Measurements from ENCODE around the gene KDM4B. TPM values are rescaled to one million over a fixed set of nuclear protein-coding genes. Genes with fewer than 3 reads are reported as not detected.
A peak's percentile ranks its signal among the peaks of the same experiment; 100 is the strongest.

Gene KDM4B
- total and polyA plus RNA-seq, 4 donors, result 16.6 to 43.6 (median 28.0) TPM

DNA sequence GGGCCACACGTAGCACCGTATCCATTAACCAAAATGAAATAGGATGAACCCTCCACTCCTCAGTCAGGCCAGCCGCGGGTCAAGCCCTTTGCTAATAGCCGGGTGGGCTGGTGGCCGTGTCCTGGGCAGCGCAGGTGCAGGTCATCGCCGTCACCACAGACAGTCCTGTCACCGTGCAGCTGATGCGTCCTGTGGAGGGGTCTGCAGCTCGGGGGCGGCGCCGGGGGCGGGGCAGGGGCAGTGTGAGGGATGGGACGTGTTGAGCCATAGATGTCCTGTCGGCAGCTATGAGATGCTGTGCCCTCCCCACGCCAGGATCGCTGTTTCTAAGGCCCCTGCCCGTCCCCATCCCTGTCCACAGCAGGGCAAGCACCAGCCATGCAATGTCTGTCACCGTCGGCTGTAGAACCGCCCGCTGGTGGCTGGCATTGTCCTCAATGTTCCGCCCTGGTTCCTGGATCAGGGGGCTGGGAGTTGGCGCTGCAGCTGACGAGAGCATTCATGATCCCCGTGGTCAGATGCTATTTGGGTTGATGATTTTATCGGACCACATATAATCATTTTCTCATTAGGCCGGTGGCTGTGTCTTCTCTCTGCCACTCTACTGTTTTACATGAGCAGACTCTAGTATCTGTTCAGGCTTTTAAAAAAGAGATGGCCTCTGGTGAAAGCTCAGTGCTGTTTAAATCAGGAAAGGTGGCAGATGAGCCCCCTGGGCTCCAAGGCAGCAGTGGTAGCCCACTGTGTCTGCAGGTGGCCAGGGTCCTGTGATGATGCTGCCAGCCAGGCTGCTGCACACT lies 126.1 kb downstream of the KDM4B start:
- Histone ChIP-seq H3K4me3 (ENCODE audit: low read depth, low read length) (no peak overlapping the region), H3K27me3 (ENCODE audit: control insufficient read depth, insufficient read depth, low read length) (no peaks in the 10 kb centered on the region), H3K36me3 (ENCODE audit: control insufficient read depth, insufficient read depth, low read length) (peaks cover 68% of the 10 kb centered on the region), H3K4me1 (ENCODE audit: control insufficient read depth, insufficient read depth, low read length) (peaks cover 64% of the 10 kb centered on the region), H3K27ac (ENCODE audit: low read depth, low read length) (no peak overlapping the region), H3K9me3 (ENCODE audit: control insufficient read depth, insufficient read depth, low read length) (peaks cover 6% of the 10 kb centered on the region)
- 71% methylated on average over 25 of the region's 31 CpGs for WGBS (ENCODE audit: insufficient coverage)
- DNase-seq (ENCODE audit: low read depth in 4 of 6, low spot score in 6 of 6), result peak in 1 of 6 donors; percentile 75

DNA sequence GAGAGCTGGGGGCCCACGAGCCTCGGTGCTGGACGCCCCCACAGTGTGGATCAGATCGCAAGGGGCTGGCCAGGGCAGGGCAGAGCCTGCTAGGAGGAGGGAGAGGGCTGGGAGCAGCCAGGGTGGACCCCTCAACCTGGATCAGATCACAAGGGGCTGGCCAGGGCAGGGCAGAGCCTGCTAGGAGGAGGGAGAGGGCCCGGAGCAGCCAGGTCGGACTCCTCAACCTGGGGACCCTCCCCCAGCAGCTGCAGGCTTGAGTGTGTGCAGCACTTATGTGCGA lies 126.6 kb downstream of the KDM4B start:
- Histone ChIP-seq H3K9me3 (ENCODE audit: control insufficient read depth, insufficient read depth, low read length) (peaks cover 6% of the 10 kb centered on the region), H3K36me3 (ENCODE audit: control insufficient read depth, insufficient read depth, low read length) (peaks cover 67% of the 10 kb centered on the region), H3K4me1 (ENCODE audit: control insufficient read depth, insufficient read depth, low read length) (peaks cover 61% of the 10 kb centered on the region), H3K27ac (ENCODE audit: low read depth, low read length) (no peak overlapping the region), H3K4me3 (ENCODE audit: low read depth, low read length) (no peak overlapping the region), H3K27me3 (ENCODE audit: control insufficient read depth, insufficient read depth, low read length) (no peaks in the 10 kb centered on the region)
- no peak for DNase-seq (ENCODE audit: low read depth in 4 of 6, low spot score in 6 of 6)
- WGBS (ENCODE audit: insufficient coverage), result 65% methylated on average over 7 of the region's 7 CpGs

DNA sequence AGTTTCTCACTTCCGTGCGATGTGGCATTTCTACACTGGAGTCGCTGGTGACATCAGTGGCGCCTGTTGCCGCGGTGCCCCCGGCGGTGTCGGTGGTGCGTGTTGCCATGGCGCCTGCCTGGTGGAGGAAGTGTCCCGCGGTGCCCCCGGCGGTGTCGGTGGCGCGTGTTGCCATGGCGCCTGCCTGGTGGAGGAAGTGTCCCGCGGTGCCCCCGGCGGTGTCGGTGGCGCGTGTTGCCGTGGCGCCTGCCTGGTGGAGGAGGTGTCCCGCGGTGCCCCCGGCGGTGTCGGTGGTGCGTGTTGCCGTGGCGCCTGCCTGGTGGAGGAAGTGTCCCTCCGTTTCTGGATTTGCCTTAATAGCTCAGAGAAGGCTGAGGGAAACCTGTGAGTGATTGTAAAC lies 127.6 kb downstream of the KDM4B start:
- Histone ChIP-seq H3K27me3 (ENCODE audit: control insufficient read depth, insufficient read depth, low read length) (no peaks in the 10 kb centered on the region), H3K27ac (ENCODE audit: low read depth, low read length) (no peak overlapping the region), H3K4me3 (ENCODE audit: low read depth, low read length) (no peak overlapping the region), H3K4me1 (ENCODE audit: control insufficient read depth, insufficient read depth, low read length) (peaks cover 50% of the 10 kb centered on the region), H3K9me3 (ENCODE audit: control insufficient read depth, insufficient read depth, low read length) (peaks cover 6% of the 10 kb centered on the region), H3K36me3 (ENCODE audit: control insufficient read depth, insufficient read depth, low read length) (peaks cover 61% of the 10 kb centered on the region)
- 93% methylated on average over 36 of the region's 37 CpGs for WGBS (ENCODE audit: insufficient coverage)
- DNase-seq (ENCODE audit: low read depth in 4 of 6, low spot score in 6 of 6), result no peak

DNA sequence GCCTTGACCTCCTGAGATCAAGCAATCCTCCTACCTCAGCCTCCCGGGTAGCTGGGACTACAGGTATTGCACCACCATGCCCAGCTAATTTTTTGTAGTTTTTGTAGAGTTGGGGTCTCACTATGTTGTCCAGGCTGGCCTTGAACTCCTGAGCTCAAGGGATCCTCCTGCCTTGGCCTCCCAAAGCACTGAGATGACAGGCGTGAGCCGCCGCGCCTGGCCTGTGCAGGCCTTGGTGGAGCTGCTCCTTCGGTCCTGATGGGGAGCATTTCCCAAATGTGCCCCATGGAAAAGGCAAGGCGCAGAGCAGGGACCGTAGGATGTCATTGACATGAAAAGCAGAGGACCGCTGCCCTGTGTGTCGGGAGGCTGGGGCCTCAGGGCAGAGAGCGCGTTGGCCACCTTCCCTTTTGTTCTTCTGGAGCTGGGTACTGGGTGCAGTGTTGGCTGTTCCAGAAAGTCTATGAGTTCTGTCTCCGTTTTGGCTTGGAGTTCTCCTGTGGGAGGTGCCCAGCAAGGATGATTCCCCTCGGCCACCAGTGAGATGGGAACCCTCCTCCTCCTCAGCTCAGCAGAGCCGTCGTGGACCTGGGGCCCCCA lies 128.5 kb downstream of the KDM4B start:
- no peak overlapping the region for H3K4me3 ChIP-seq (ENCODE audit: low read depth, low read length)
- no peaks in the 10 kb centered on the region for H3K27me3 ChIP-seq (ENCODE audit: control insufficient read depth, insufficient read depth, low read length)
- H3K36me3 ChIP-seq (ENCODE audit: control insufficient read depth, insufficient read depth, low read length), result peaks cover 64% of the 10 kb centered on the region
- no peak overlapping the region for H3K27ac ChIP-seq (ENCODE audit: low read depth, low read length)
- peaks cover 6% of the 10 kb centered on the region for H3K9me3 ChIP-seq (ENCODE audit: control insufficient read depth, insufficient read depth, low read length)
- peaks cover 50% of the 10 kb centered on the region for H3K4me1 ChIP-seq (ENCODE audit: control insufficient read depth, insufficient read depth, low read length)
- 88% methylated on average over 14 of the region's 16 CpGs for WGBS (ENCODE audit: insufficient coverage)
- no peak for DNase-seq (ENCODE audit: low read depth in 4 of 6, low spot score in 6 of 6)

DNA sequence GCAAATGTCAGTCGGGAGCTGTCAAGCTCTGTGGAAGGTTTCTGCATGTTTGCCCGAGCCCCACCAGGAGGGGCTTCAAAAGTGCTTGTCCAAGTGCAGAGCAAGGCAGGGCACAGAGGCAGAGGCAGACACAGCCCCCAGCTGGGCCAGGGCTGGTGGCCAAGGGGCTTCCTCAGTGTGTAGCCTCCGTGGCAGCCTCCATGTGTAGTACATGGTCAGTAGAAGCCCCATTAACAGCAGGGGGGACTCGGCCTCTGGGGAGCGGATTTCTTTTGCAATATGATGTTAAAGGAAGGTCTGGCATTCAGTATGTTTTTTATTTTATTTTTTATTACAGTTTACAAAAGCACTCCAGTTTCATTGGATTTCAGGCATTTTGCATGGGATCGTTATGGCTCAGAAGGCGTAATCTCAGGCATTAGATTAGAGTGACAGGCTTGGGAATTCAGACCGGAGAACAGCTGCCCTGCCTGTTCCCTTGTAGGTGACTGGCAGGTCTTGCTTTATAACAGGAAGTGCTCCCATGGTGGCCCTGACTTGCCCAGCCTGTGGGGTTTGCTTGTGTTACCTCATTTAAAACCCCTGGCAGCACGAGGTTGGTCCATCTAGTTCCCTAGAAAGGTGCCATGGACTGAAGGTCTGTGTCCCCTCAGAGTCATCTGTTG lies 129.2 kb downstream of the KDM4B start:
- H3K27ac ChIP-seq (ENCODE audit: low read depth, low read length), result no peak overlapping the region
- DNase-seq (ENCODE audit: low read depth in 4 of 6, low spot score in 6 of 6), result peak in 1 of 6 donors; percentile 21
- H3K36me3 ChIP-seq (ENCODE audit: control insufficient read depth, insufficient read depth, low read length), result peaks cover 60% of the 10 kb centered on the region
- H3K4me1 ChIP-seq (ENCODE audit: control insufficient read depth, insufficient read depth, low read length), result peaks cover 50% of the 10 kb centered on the region
- H3K27me3 ChIP-seq (ENCODE audit: control insufficient read depth, insufficient read depth, low read length), result no peaks in the 10 kb centered on the region
- 77% methylated on average over 7 of the region's 9 CpGs for WGBS (ENCODE audit: insufficient coverage)
- no peak overlapping the region for H3K4me3 ChIP-seq (ENCODE audit: low read depth, low read length)
- peaks cover 6% of the 10 kb centered on the region for H3K9me3 ChIP-seq (ENCODE audit: control insufficient read depth, insufficient read depth, low read length)

DNA sequence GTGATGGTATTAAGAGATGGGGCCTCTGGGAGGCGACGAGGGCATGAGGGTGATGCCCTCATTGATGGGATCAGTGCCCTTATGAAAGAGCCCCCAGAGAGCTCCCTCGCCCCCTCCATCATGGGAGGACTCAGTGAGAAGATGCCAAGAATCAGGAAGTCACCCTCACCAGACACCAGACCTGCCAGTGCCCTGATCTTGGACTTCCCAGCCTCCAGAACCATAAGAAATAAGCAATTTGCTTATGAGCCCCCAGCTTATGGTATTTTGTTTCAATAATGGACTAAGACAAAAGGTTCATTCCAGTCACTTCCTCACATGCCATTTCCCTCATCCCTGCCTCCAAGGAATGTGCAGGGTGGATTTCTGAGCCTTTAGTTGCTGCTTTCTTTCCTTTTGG lies 129.7 kb downstream of the KDM4B start:
- H3K27me3 ChIP-seq (ENCODE audit: control insufficient read depth, insufficient read depth, low read length), result no peaks in the 10 kb centered on the region
- WGBS (ENCODE audit: insufficient coverage), result 100% methylated on average over 1 of the region's 3 CpGs
- no peak overlapping the region for H3K27ac ChIP-seq (ENCODE audit: low read depth, low read length)
- H3K4me1 ChIP-seq (ENCODE audit: control insufficient read depth, insufficient read depth, low read length), result peaks cover 50% of the 10 kb centered on the region
- no peak overlapping the region for H3K4me3 ChIP-seq (ENCODE audit: low read depth, low read length)
- H3K9me3 ChIP-seq (ENCODE audit: control insufficient read depth, insufficient read depth, low read length), result peaks cover 6% of the 10 kb centered on the region
- H3K36me3 ChIP-seq (ENCODE audit: control insufficient read depth, insufficient read depth, low read length), result peaks cover 55% of the 10 kb centered on the region
- no peak for DNase-seq (ENCODE audit: low read depth in 4 of 6, low spot score in 6 of 6)

DNA sequence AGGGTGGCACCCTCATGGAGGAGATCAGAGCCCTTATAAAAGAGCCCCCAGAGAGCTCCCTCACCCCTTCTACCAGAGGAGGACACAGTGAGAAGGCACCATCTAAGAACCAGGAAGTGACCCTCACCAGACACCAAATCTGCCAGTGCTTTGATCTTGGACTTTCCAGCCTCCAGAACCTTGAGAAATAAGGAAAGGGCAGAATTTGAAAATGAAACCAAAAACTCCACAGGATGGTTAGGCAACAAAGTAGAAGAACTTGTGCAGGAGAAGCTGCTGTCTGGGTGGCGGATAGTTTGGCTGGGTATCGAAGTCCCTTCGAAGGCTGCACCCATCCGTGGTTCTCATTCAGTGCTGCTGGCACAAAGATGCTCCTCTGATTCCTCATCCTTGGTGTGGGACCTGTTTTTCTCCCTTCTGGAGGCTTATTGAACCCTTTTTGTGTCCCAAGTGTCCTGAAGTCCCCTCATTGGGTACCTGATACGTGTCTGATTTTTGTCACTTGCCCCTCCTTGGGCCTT lies 130.8 kb downstream of the KDM4B start:
- Histone ChIP-seq H3K27me3 (ENCODE audit: control insufficient read depth, insufficient read depth, low read length) (no peaks in the 10 kb centered on the region), H3K4me3 (ENCODE audit: low read depth, low read length) (no peak overlapping the region), H3K4me1 (ENCODE audit: control insufficient read depth, insufficient read depth, low read length) (peaks cover 50% of the 10 kb centered on the region), H3K9me3 (ENCODE audit: control insufficient read depth, insufficient read depth, low read length) (peaks cover 6% of the 10 kb centered on the region), H3K27ac (ENCODE audit: low read depth, low read length) (no peak overlapping the region), H3K36me3 (ENCODE audit: control insufficient read depth, insufficient read depth, low read length) (peaks cover 46% of the 10 kb centered on the region)
- no peak for DNase-seq (ENCODE audit: low read depth in 4 of 6, low spot score in 6 of 6)
- 100% methylated on average over 5 of the region's 5 CpGs for WGBS (ENCODE audit: insufficient coverage)

DNA sequence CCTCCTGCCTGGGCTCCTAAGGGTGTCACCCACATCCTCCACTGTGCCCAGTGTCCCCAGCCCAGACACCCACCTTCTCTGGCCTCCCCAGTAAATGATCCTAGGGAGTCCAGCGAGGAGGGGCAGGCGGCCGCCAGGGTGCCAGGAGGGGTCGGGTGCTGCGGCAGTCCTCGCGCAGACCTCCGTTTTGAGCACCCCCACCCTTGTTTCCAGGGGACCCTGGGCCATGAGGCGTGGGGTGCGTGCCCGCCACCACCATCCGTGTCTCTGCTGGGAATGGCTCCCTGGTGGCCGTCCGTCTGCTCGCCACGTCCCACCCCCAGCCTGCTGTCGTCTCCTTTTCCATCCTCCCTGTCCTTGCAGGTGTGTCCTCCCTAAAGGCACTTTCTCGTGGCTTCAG lies 133.0 kb downstream of the KDM4B start:
- H3K27ac ChIP-seq (ENCODE audit: low read depth, low read length), result no peak overlapping the region
- peaks cover 6% of the 10 kb centered on the region for H3K9me3 ChIP-seq (ENCODE audit: control insufficient read depth, insufficient read depth, low read length)
- H3K36me3 ChIP-seq (ENCODE audit: control insufficient read depth, insufficient read depth, low read length), result peaks cover 45% of the 10 kb centered on the region
- WGBS (ENCODE audit: insufficient coverage), result 92% methylated on average over 18 of the region's 18 CpGs
- peaks cover 58% of the 10 kb centered on the region for H3K4me1 ChIP-seq (ENCODE audit: control insufficient read depth, insufficient read depth, low read length)
- H3K27me3 ChIP-seq (ENCODE audit: control insufficient read depth, insufficient read depth, low read length), result no peaks in the 10 kb centered on the region
- H3K4me3 ChIP-seq (ENCODE audit: low read depth, low read length), result no peak overlapping the region
- no peak for DNase-seq (ENCODE audit: low read depth in 4 of 6, low spot score in 6 of 6)

DNA sequence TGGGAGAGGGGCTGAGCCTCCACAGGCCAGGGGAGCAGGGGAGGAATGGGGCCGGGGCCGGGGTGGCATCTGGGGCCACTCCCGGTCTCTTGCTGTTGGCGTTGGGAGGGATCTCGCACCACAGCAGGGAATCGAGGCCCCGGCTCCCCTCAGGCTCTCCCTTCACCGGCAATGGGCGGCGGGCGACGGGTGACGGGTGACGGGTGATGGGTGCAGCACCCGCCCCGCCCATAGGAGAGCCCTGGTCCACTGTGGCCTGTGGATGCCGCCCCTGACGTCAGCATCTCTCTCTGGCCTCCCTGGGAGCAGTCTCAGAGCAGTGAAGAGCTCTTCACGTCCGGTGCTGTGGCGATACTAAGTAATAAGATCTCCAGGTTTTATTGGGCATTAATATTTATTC lies 133.6 kb downstream of the KDM4B start:
- H3K36me3 ChIP-seq (ENCODE audit: control insufficient read depth, insufficient read depth, low read length), result peaks cover 44% of the 10 kb centered on the region
- WGBS (ENCODE audit: insufficient coverage), result 95% methylated on average over 15 of the region's 21 CpGs
- H3K27me3 ChIP-seq (ENCODE audit: control insufficient read depth, insufficient read depth, low read length), result no peaks in the 10 kb centered on the region
- H3K27ac ChIP-seq (ENCODE audit: low read depth, low read length), result no peak overlapping the region
- DNase-seq (ENCODE audit: low read depth in 4 of 6, low spot score in 6 of 6), result no peak
- peaks cover 6% of the 10 kb centered on the region for H3K9me3 ChIP-seq (ENCODE audit: control insufficient read depth, insufficient read depth, low read length)
- peaks cover 63% of the 10 kb centered on the region for H3K4me1 ChIP-seq (ENCODE audit: control insufficient read depth, insufficient read depth, low read length)
- no peak overlapping the region for H3K4me3 ChIP-seq (ENCODE audit: low read depth, low read length)
